H1 (cell line): ENCODE measurements around the gene FTSJ3. TPM values are rescaled to one million over a fixed set of nuclear protein-coding genes. Genes with fewer than 3 reads are reported as not detected.

Source experiments
- CHD2 ChIP-seq: IDR thresholded peaks from 2 replicates; pipeline ENCODE4 v1.6.1; 2012; ENCODE audit warnings: low read length, improper control_type of control experiment
- CHD7 ChIP-seq: fragments of 300-600 bp; sonication (generic); IDR thresholded peaks from 2 replicates; pipeline ENCODE4 v1.7.1; 2012; ENCODE audit warnings: low read length, moderate library complexity, mild to moderate bottlenecking, inconsistent platforms; ENCODE audit not compliant: insufficient replicate concordance
- FOSL1 ChIP-seq: IDR thresholded peaks from 2 replicates; pipeline ENCODE4 v1.6.1; 2011; ENCODE audit warnings: mild to moderate bottlenecking, low read depth, low read length, moderate library complexity; ENCODE audit not compliant: insufficient read depth
- KDM1A ChIP-seq: fragments of 200-600, 300-600 bp; sonication (generic); IDR thresholded peaks from 2 replicates; pipeline ENCODE4 v1.7.1; 2016; ENCODE audit warnings: mild to moderate bottlenecking, low read length, borderline replicate concordance
- MAX ChIP-seq: IDR thresholded peaks from 2 replicates; pipeline ENCODE4 v1.6.1; 2012; ENCODE audit warnings: inconsistent platforms
- NANOG ChIP-seq: IDR thresholded peaks from 2 replicates; pipeline ENCODE4 v1.6.1; 2011; ENCODE audit warnings: low read length, low read depth, mild to moderate bottlenecking, inconsistent platforms; ENCODE audit not compliant: insufficient read depth, poor library complexity, severe bottlenecking
- PHF8 ChIP-seq: fragments of 200-600 bp; sonication (generic); conservative IDR thresholded peaks from 2 replicates; pipeline ENCODE4 v1.7.1; 2012; ENCODE audit warnings: low read depth, mild to moderate bottlenecking, inconsistent platforms, low read length, moderate library complexity
- SUZ12 ChIP-seq: fragments of 200-600 bp; sonication (generic); IDR thresholded peaks from 2 replicates; pipeline ENCODE4 v1.6.1; 2012; ENCODE audit warnings: mild to moderate bottlenecking, inconsistent platforms, low read length, moderate library complexity, mixed read lengths
- USF2 ChIP-seq: IDR thresholded peaks from 2 replicates; pipeline ENCODE4 v1.6.1; 2011; ENCODE audit warnings: low read length, improper control_type of control experiment
- polyA plus RNA-seq, 7 experiments: library from polyadenylated mRNA; depleted of rRNA in 3 of 7; stranded (reverse) in 5 of 7; unstranded in 2 of 7; fragments of >200 nt in 5 of 7; fragments of 200-250 nt in 2 of 7; gene quantifications; 1 replicate in 5 of 7; 2 replicates in 1 of 7; 4 replicates in 1 of 7; pipeline versions ENCODE4 v1.2.1 to v1.2.3, GENCODE V29; 2011 to 2013; ENCODE audit warnings: missing spikeins in 2 of 7, mixed read lengths in 2 of 7
- total RNA-seq: library from RNA; stranded (reverse); fragmentation: NEBNext Ultra II Directional; extraction: Animal tissue kit (Norgen Biotek cat#: 25700); gene quantifications from 2 replicates; pipeline ENCODE4 v1.2.1, GENCODE V29; 2021

FTSJ3 gene
- total and polyA plus RNA-seq, 2 of the 8 experiments (the other 6 are each of a cell fraction or from before 2014, with no cell fraction given) = 42.7 to 77.2 TPM

GRCh38 chr17:63822537-63822936 is 4.9 kb downstream of the FTSJ3 start (continued):
- no peak for TF ChIP-seq CHD7
- TF ChIP-seq SUZ12 = no peak
- TF ChIP-seq PHF8 = no peak
- TF ChIP-seq MAX = no peak
- no peak for TF ChIP-seq NANOG
- TF ChIP-seq CHD2 = no peak
- no peak for TF ChIP-seq FOSL1
- TF ChIP-seq KDM1A = no peak
- no peak for TF ChIP-seq USF2
